Breast epithelium (tissue), 4 donors: ENCODE measurements around the gene CSNK1E. TPM values are rescaled to one million over a fixed set of nuclear protein-coding genes. Genes with fewer than 3 reads are reported as not detected.
A peak's percentile ranks its signal among the peaks of the same experiment; 100 is the strongest.

ENCODE experiments used
- DNase-seq, 2 donors: peaks; one replicate each; pipeline ENCODE4 v3.0.0-alpha.2; 2019; ENCODE audit warnings: low spot score in 2 of 2
- H3K27ac ChIP-seq, 2 donors: fragments of 200-600 bp; sonication (generic) in 1 of 2; one replicate each; pipeline ENCODE4 v1.5.1; 2016 to 2019; ENCODE audit warnings: mild to moderate bottlenecking in 1 of 2
- H3K27me3 ChIP-seq, 2 donors: fragments of 200-600 bp; sonication (generic) in 1 of 2; one replicate each; pipeline versions ENCODE4 v1.5.1 to v1.6.0; 2017 to 2019; ENCODE audit warnings: control low read depth in 1 of 2, mild to moderate bottlenecking in 1 of 2
- H3K36me3 ChIP-seq: fragments of 200-600 bp; one replicate; pipeline ENCODE4 v1.5.1; 2019
- H3K4me1 ChIP-seq, 2 donors: fragments of 200-600 bp; sonication (generic); one replicate each; pipeline ENCODE4 v1.5.1; 2016 to 2019; ENCODE audit warnings: control low read depth in 1 of 2
- H3K4me3 ChIP-seq, 3 donors: fragments of 200-600 bp; sonication (generic); 1 replicate in 2 of 3; 2 replicates in 1 of 3; pipeline ENCODE4 v1.5.1; 2016 to 2019; ENCODE audit warnings: mild to moderate bottlenecking in 3 of 3, moderate library complexity in 2 of 3
- H3K9me3 ChIP-seq, 2 donors: fragments of 200-600 bp; sonication (generic) in 1 of 2; one replicate each; pipeline ENCODE4 v1.5.1; 2016 to 2019; ENCODE audit warnings: control low read depth in 1 of 2
- POLR2A ChIP-seq: fragments of 450-650 bp; IDR thresholded peaks from one replicate; pipeline ENCODE4 v1.6.1; 2016; ENCODE audit warnings: antibody characterized with exemption, mild to moderate bottlenecking, moderate library complexity
- POLR2AphosphoS5 ChIP-seq, 3 donors: sonication (generic); formaldehyde crosslinking; IDR thresholded peaks; one replicate each; pipeline ENCODE4 v1.6.1; 2017; ENCODE audit warnings: antibody characterized with exemption in 3 of 3
- intact Hi-C: fragments of 100-400 bp; cut with DNase I; formaldehyde crosslinking; loops from one replicate; pipeline ENCODE4 v1.15.1; 2023; ENCODE audit warnings: low total_unique reads
- total RNA-seq, 3 donors: library from RNA; depleted of rRNA; stranded (reverse); fragments of >200 nt; gene quantifications; one replicate each; pipeline ENCODE4 v1.1.0, GENCODE V29; 2016
- TF ChIP-seq, protein P1 (sequence below), 3 donors: fragments of 450-650 bp; IDR thresholded peaks; one replicate each; pipeline ENCODE4 v1.5.1; 2016 to 2017; ENCODE audit warnings: antibody characterized with exemption in 3 of 3, mild to moderate bottlenecking in 3 of 3, moderate library complexity in 3 of 3

Gene CSNK1E
- total RNA-seq, 3 donors from 2014 or later = 83.0 to 147 (median 117) TPM

DNA sequence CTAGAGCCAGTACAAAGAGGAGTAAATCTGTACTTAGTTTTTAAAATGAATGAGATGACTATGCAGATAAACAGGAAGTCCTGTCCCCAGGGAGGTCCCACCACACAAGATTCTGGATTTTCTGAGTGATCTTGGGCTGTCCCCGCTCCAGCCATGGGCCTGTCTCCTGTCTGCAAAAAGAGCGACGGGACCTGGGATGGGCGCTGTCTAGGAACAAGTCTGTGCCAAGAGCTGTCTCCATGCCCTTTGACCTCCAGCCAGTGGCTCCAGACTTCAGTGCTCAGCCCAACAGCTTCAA is 6.0 kb downstream of the CSNK1E start:
- intact Hi-C loops = loop anchor here (10.0 kb wide), 1 partner anchor 106 kb away; the partner anchor contains the start of gene MAFF
- peak overlapping the region; percentile 97 to 98 for H3K27ac ChIP-seq

DNA sequence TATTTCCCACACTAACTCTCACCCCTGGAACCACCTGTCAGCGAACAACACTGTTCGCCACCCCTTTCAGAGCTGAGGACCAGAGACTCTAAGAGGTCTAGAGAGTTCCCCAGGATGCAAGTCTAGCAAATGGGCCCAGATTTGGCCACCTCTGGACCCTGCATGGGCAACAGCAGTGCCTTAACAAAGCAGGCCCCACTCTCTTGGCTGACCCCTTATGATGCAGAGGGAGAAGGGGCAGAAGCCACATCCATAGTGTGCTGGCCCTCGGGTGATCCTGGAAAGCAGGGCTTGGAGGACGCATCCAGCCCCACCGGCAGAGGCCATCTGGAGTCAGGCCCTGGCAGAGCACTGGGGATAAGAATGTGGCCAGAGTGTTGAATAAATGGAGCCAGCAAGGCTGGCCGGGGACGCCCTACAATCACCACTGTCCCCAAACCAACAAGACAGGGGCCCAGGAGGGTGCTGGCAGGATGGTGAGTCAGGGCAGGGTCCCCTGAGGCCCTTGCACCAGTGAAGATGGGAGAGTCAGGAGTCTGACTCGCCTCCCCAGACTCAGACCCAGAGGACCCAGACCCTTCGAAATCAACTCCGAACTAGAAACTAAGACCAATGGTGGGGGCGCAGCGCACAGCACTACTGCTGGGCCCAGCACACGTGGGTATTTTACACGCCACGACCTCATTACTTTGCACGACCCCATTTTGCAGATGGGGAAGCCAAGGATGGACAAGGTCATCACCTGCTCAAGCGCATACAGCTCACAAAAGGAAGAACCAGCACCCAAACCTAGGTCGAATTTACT is 6.5 kb downstream of the CSNK1E start:
- TF ChIP-seq POLR2AphosphoS5 (IDR thresholded peaks at IDR 0.05) = no peak
- no peak for TF ChIP-seq POLR2A
- TF ChIP-seq, protein P1, sequence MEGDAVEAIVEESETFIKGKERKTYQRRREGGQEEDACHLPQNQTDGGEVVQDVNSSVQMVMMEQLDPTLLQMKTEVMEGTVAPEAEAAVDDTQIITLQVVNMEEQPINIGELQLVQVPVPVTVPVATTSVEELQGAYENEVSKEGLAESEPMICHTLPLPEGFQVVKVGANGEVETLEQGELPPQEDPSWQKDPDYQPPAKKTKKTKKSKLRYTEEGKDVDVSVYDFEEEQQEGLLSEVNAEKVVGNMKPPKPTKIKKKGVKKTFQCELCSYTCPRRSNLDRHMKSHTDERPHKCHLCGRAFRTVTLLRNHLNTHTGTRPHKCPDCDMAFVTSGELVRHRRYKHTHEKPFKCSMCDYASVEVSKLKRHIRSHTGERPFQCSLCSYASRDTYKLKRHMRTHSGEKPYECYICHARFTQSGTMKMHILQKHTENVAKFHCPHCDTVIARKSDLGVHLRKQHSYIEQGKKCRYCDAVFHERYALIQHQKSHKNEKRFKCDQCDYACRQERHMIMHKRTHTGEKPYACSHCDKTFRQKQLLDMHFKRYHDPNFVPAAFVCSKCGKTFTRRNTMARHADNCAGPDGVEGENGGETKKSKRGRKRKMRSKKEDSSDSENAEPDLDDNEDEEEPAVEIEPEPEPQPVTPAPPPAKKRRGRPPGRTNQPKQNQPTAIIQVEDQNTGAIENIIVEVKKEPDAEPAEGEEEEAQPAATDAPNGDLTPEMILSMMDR (IDR thresholded peaks at IDR 0.05) = no peak
- peak overlapping the region; percentile 97 to 98 for H3K27ac ChIP-seq
- H3K4me3 ChIP-seq = peak overlapping the region in 1 of 3 donors; percentile 8
- H3K36me3 ChIP-seq = no peaks in the 10 kb centered on the region
- intact Hi-C loops = loop anchor here (10.0 kb wide), 1 partner anchor 106 kb away; the partner anchor contains the start of gene MAFF
- DNase-seq = no peak
- H3K4me1 ChIP-seq = peaks cover 24 to 54% of the 10 kb centered on the region in 2 donors
- H3K9me3 ChIP-seq = no peaks in the 10 kb centered on the region
- H3K27me3 ChIP-seq = no peaks in the 10 kb centered on the region

More for the DNA sequence above, 6.0 kb downstream of the CSNK1E start:
- Histone ChIP-seq H3K4me1 (peaks cover 24 to 49% of the 10 kb centered on the region in 2 donors), H3K27me3 (no peaks in the 10 kb centered on the region), H3K4me3 (peak overlapping the region in 1 of 3 donors; percentile 4), H3K9me3 (no peaks in the 10 kb centered on the region), H3K36me3 (no peaks in the 10 kb centered on the region)
- TF ChIP-seq POLR2A (no peak), POLR2AphosphoS5 (IDR thresholded peaks at IDR 0.05) (no peak)
- TF ChIP-seq, protein P1 (IDR thresholded peaks at IDR 0.05) = no peak
- no peak for DNase-seq

DNA sequence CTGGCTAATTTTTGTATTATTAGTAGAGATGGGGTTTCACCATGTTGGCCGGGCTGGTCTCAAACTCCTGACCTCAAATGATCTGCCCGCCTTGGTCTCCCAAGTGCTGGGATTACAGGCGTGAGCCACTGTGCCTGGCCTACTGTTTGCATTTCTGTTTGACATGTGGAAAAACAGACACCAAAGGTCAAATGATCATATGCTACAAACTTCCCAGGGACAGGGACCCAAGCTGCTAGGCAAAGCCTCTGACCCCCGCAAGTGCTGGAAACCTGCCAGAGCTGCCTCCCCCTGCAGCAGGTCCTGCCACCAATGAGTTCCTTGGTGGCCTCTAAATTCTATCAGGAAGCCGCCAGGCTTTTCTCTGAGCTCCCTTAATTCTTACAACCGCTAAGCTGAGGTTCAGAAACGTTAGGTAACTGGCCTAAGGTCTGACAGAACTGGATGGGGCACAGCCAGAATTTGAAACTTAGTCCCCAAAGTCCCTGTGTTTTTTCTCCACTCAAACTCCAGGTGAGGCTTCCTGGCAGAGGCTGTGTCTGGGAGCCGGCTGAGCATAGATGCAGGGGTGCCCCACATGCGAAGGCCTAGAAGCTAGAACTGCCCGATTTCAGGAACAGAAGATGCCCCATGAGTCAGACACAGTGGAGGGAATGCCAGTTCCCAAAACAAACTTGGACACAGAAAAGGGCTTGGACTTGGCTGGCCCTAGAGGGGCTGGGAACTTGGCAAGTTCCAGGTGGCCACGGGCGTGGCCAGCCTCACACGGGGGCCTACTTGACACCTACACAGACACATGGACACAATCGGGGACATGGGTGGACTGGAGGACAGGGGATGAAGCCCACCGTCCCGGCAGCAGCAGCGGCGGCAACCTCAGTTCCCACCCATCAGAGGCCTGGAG is 7.4 kb downstream of the CSNK1E start:
- Histone ChIP-seq H3K27ac (peak overlapping the region; percentile 97 to 98), H3K4me1 (peaks cover 24 to 56% of the 10 kb centered on the region in 2 donors), H3K27me3 (no peaks in the 10 kb centered on the region), H3K4me3 (peak overlapping the region in 1 of 3 donors; percentile 8), H3K36me3 (no peaks in the 10 kb centered on the region), H3K9me3 (no peaks in the 10 kb centered on the region)
- no peak for TF ChIP-seq POLR2AphosphoS5 (IDR thresholded peaks at IDR 0.05)
- TF ChIP-seq, protein P1 (IDR thresholded peaks at IDR 0.05) = no peak
- TF ChIP-seq POLR2A = no peak
- no peak for DNase-seq
- intact Hi-C loops = loop anchor here (10.0 kb wide), 1 partner anchor 105 kb away; the partner anchor contains the start of gene MAFF

DNA sequence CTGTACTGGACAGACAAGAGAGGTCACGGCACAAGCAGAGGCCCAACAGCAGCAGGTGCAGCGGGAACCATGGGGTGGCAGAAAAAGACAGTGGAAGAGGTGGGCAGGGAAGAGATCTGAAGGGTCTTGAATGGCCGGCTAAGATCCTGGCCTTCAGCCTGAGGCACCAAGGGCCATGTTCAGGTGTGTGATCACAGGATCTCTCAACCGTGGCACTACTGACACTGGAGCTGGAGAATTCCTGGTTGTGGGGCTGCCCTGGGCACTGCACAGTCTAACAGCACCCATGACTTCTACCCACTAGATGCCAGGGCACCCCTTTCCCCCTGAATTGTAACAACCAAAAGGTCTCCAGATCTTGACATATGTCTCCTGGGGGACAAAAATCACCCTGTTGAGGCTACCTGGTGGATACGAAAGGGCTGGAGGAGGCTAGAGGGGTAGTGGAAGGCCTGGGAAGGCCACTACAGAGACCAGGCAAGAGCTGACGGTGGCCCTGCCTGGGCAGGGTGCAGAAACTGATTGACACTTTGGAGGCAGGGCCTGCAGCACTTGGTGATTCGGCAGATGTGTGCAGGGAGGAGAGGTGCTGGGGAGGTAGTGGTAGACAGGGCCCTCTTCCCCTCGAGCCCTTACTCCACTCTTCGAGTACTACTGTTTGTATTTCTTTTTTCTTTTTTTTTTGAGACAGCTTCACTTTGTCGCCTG is 8.3 kb downstream of the CSNK1E start:
- intact Hi-C loops = no loop called here
- Histone ChIP-seq H3K36me3 (no peaks in the 10 kb centered on the region), H3K4me1 (peaks cover 24 to 54% of the 10 kb centered on the region in 2 donors), H3K4me3 (peak overlapping the region in 1 of 3 donors; percentile 19), H3K9me3 (no peaks in the 10 kb centered on the region), H3K27ac (peak overlapping the region; percentile 97 to 98), H3K27me3 (no peaks in the 10 kb centered on the region)
- TF ChIP-seq POLR2A (no peak), POLR2AphosphoS5 (IDR thresholded peaks at IDR 0.05) (no peak)
- TF ChIP-seq, protein P1 (IDR thresholded peaks at IDR 0.05) = no peak
- DNase-seq = no peak
